ENCODE measurements around the gene WNT9A.

WNT9A gene

GRCh38 chr1:227929751-227930472, 17.8 kb downstream of the WNT9A start:
- TF ChIP-seq CTCF (IDR thresholded peaks at IDR 0.05; ENCODE audit: insufficient read depth, low read length, missing control alignments), result no peak
- no peak overlapping the region for H3K4me3 ChIP-seq (ENCODE audit: low read depth, low read length)
- ChIA-PET CTCF (no interaction called here), POLR2A (no interaction called here)
- no peak for DNase-seq (ENCODE audit: low read depth, low spot score)

- ChIA-PET POLR2A (no interaction called here), CTCF (no interaction called here)
- DNase-seq (ENCODE audit: low read depth, low spot score), result no peak
- no peak overlapping the region for H3K4me3 ChIP-seq (ENCODE audit: low read depth, low read length)
- TF ChIP-seq CTCF (IDR thresholded peaks at IDR 0.05; ENCODE audit: insufficient read depth, low read length, missing control alignments), result no peak
Observed at GRCh38 chr1:227928811-227929375, 18.8 kb downstream of the WNT9A start.

- TF ChIP-seq CTCF (IDR thresholded peaks at IDR 0.05; ENCODE audit: insufficient read depth, low read length, missing control alignments), result no peak
- POLR2A ChIA-PET, result no interaction called here
- no peak overlapping the region for H3K4me3 ChIP-seq (ENCODE audit: low read depth, low read length)
- CTCF ChIA-PET, result no interaction called here
- DNase-seq (ENCODE audit: low read depth, low spot score), result no peak
Observed at GRCh38 chr1:227927971-227928741, 19.6 kb downstream of the WNT9A start.

GRCh38 chr1:227926896-227927885, 20.5 kb downstream of the WNT9A start:
- POLR2A ChIA-PET, result no interaction called here
- no peak for TF ChIP-seq CTCF (IDR thresholded peaks at IDR 0.05; ENCODE audit: insufficient read depth, low read length, missing control alignments)
- CTCF ChIA-PET, result no interaction called here
- H3K4me3 ChIP-seq (ENCODE audit: low read depth, low read length), result no peak overlapping the region
- DNase-seq (ENCODE audit: low read depth, low spot score), result no peak

- DNase-seq (ENCODE audit: low read depth, low spot score), result no peak
- no peak overlapping the region for H3K4me3 ChIP-seq (ENCODE audit: low read depth, low read length)
- TF ChIP-seq CTCF (IDR thresholded peaks at IDR 0.05; ENCODE audit: insufficient read depth, low read length, missing control alignments), result no peak
- CTCF ChIA-PET, result interaction anchor here (0.8 kb wide), 1 partner anchor 164 kb away, joined by 3 read pairs; no protein-coding TSS in a partner anchor
- POLR2A ChIA-PET, result no interaction called here
Observed at GRCh38 chr1:227926216-227926791, 21.4 kb downstream of the WNT9A start.
